NCI-H345 treated with DMSO at 0.1 percent for 48 hours (cell line): ENCODE results near the gene PRICKLE3.

Experiments
- DNase-seq: peaks from one replicate; lab custom pipeline; 2025; ENCODE audit not compliant: unreplicated experiment; lab: John Stamatoyannopoulos, UW

The PRICKLE3 gene, protein sequence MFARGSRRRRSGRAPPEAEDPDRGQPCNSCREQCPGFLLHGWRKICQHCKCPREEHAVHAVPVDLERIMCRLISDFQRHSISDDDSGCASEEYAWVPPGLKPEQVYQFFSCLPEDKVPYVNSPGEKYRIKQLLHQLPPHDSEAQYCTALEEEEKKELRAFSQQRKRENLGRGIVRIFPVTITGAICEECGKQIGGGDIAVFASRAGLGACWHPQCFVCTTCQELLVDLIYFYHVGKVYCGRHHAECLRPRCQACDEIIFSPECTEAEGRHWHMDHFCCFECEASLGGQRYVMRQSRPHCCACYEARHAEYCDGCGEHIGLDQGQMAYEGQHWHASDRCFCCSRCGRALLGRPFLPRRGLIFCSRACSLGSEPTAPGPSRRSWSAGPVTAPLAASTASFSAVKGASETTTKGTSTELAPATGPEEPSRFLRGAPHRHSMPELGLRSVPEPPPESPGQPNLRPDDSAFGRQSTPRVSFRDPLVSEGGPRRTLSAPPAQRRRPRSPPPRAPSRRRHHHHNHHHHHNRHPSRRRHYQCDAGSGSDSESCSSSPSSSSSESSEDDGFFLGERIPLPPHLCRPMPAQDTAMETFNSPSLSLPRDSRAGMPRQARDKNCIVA

DNA sequence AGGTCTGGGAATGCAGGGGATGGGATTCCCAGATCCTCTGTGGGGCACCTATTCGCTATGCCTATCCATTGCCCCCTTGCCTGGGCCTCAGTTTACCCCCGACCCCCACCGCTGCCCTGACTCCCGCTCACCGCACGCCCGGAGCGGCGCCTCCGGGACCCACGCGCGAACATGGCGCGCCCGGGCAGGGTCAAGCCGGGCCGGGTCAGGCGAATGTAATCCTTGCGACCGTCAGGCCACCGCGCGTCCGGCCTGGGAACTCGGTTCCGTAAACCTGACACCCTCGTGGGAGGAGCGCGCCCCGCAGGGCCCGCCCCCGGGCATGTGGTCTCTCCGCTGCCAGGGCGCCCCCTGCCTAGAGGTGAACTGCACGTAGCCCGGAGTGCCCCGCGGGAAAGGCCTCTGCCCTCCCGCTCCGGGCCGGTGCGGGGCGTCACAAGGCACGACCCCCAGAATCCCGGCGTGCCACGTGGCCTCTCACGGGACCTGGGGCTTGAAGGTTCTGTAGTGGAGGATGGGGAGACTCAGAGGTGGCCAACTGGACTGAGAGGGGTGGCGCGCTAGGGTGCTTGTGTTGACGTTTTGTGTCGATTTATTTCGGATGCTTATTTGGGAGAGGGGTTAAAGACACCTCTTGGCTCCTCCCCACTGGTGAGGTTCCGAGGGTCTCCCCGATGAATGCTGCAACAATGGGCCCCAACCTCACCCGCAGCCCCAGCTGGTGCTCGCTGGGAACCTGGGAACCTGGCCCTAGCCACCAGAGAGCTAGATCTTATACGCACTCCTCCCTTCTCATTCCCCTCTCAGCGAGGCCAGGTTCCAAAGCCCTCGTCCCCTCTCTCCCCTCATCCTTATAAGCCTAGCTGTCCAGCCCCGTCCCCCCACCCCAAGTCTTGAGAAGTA is at the start of gene PRICKLE3:
Gene PRICKLE3 (minus strand): TSS at position 249 of the 903 bp plus-strand sequence. CDS start 76 bp downstream, at position 173.
- peak; percentile 13 for DNase-seq

DNA sequence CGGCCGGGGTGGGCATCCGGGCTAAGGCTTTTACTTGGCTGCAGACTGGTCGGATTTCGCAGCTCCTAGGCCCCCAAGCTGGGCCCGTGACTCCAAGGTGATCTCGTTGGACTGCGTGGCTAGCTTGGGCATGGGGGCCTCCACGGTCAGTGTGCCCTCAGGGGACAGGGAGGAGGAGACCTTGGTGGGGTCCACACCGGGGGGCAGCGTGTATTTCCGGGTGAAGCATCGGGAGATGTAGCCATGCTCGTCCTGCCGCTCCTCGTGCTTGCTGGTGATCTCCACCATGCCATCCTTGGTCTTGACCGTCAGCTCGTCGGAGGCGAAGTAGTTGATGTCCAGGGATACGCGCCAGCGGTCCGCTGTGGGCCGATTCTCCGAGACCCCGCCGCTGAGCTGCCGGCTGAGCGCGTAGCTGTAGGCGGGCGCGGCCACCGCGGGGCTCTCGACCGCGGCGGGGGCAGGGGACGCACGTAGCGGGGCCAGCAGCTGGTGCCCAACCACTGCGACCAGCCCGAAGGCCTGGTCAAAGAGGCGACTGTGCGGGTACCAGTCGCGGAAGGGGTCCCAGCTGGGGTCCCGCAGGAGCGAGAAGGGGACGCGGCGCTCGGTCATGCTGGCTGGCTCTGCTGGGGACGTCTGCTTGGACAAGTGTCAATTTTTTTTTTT is 47.8 kb upstream of the PRICKLE3 start:
- DNase-seq, result no peak

DNA sequence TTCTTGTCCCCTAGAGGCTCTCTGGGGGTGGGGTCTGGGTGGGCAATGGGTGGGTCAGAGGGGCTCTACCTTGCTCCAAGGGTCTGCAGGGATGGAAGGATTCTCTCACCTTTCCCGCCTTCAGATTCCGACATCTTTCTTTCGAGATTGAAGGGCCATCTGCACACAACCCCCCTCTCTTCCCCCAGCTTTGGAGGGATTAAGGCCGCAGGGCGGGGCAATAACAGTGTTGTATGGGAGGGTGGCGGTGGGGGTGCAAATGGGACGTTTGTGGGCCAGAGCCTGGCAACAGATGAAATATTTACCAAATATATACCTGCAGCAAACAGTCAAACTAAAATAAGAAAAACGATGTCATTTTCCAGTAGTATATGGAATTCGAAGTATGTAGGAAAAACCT is 47.0 kb upstream of the PRICKLE3 start, which contains the start of gene CACNA1F:
Gene CACNA1F (minus strand): TSS at position 165 of the 400 bp plus-strand sequence. CDS start 31 bp downstream, at position 134.
- DNase-seq, result no peak

DNA sequence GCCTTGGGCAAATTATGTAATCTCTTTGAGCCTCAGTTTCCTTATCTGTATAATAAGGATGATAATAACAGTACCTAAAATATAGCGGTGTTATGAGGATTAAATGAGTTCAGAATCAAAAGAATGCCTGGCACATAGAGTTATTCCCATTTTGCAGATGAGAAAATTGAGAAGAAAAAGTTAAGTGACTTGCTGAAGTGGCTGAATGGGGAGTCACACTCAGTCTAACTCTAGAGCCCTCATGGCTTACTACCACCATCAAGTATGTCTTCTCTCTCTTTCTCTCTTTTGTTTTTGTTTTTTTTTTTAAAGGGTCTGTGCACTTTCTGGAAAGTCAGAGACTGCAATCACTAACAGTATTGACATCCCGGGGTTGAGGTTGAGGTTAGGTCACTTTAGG is 46.4 kb upstream of the PRICKLE3 start:
- no peak for DNase-seq

DNA sequence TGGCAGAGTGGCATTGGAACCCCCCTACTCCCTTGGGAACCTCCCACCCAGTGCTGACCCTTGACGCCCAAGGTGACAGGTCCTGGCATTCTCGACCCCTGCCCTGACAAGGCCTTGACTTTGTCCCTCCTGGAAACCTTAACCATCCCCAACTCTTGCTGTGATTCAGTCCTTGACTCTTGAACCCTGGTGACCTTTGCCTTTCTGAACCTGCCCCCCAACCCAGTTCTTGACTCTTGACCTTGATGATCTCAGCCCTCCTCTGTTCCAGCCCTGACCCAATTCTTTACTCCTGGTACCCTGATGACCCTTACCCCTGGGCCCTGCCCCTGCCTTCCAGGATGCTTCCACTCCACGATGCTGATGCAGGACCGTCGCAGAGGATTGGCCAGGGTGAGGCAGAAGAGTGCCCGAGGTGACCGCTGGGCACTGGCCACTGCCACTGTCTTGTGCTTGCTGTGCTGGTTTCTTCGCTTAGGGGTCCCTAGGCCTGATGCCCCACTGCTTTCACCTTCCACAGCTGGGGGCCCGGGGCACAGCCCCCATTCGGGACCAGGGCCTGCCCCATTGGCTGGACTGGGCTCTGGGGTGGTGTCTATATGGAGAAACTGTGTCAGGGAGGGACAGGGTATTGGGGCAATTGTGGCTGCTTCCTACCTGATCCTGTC is 45.3 kb upstream of the PRICKLE3 start:
- DNase-seq, result no peak

DNA sequence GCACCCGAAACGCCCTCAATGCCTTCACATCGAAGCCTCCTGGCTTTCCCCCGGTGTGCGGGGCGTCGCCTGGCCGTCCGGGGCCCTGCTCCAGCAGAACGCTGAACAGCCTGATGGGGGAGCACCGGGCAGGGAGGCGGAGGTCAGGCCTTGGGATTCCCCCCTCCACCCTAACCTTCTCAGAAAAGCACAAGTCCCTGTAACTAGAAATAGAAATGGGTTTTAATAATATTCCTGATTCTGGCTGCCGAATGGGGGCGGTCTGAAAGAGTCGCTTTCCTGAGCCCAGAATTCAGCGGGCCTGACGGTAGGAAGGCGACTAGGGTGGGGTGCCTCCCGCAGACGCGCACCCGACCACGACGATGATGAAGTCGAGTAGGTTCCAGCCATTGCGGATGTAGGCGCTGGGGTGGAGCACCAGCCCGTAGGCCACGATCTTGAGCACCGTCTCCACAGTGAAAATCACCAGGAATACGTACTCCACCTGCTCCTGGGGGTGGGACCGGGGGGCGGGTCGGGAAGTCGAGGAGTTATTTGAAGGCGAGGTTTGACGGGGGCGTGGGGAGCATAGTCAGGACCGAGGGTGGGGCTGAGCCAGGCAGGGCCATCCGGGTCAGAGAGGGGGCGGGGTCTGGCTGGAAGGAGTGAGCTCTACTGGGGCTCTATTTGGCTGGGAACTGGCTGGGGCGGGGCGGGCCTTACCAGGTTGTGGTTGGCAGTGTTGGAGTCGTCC is 44.5 kb upstream of the PRICKLE3 start:
- peak; percentile 37 for DNase-seq

DNA sequence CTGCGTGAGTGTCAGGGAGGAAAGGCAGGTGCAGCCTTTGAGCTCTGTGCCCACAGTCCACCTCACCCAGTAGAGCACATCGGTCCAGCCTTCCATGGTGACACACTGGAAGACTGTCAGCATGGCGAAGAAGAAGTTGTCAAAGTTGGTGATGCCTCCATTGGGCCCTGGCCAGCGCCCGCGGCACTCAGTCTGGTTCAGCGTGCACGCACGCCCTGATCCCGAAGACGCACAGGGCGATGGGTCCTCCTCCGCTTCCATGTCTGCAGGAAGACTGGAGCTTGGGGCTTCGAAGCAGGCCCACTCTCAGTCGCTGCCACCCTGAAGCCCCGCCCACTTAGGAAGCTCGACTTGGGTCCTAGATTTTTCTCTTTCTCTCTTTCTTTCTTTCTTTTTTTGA is 42.0 kb upstream of the PRICKLE3 start:
- DNase-seq, result no peak

DNA sequence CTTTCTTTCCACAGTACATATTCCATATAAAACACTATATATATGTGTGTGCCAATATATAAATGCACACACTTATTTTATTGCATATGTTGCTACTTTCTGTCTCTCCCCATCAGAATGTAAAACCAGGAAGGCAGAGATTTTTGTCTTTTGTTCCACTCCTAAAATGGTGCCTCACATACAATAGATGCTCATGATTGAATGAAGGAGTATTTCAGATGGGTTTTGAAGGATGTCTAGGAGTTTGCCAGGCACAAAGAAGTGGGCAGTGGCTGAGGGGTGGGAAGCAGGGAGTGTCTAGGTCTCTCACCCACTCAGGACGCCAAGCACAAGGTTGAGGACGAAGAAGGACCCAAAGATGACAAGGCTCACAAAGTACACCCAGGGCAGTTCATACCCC is 41.6 kb upstream of the PRICKLE3 start:
- no peak for DNase-seq

DNA sequence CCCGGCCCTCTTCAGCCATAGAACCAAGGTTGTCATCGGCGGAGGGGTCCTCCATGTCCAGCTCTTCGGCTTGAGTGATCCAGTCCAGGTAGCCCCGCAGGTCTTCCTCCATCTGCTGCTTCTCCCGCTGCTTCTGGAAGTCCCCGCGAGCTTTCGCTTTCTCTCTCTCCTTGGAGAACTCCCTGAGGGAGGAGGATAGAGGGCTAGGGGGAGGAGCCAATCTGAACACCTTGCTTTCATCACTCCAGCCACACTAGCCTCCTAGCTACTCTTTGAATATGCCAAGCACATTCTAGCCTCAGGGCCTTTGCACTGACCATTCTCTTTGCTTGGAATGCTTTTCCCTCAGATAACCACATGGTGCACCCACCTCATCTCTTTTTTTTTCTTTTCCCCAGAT is 40.8 kb upstream of the PRICKLE3 start:
- no peak for DNase-seq

DNA sequence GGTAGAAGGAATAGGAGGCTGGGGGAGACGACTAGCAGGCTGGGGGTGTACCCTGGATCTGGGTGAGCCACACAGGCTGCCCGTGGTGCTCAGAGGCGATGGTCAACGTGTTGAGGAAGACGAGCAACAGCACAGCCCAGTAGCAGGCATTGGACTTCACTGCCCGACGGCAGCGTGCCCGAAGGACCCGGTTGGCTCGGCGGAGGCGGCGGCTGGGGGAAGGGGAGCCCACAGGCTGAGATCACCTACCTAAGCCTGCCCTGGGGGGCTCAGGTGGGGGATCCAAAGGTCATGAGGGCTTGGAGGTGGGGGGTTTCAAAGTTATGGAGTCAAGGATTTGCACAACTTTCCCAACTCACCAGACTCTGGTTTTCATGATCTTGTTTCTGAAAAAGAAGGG is 39.7 kb upstream of the PRICKLE3 start:
- DNase-seq, result no peak

DNA sequence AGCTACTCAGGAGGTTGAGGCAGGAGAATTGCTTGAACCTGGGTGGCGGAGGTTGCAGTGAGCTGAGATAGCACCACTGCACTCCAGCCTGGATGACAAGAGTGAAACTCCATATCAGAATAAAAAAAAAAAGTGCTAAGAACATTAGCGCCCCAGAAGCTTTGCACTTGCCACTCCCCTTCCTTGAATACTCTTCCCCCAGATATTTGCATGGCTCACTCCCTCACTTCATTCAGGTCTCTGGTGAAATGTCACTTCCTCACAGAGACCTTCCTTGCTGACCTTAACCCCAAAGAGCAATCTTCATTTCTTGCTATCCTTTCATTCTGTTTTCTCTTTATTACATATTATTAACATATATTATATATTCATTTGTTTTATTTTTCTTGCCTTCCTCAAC is 35.7 kb upstream of the PRICKLE3 start:
- DNase-seq, result no peak

DNA sequence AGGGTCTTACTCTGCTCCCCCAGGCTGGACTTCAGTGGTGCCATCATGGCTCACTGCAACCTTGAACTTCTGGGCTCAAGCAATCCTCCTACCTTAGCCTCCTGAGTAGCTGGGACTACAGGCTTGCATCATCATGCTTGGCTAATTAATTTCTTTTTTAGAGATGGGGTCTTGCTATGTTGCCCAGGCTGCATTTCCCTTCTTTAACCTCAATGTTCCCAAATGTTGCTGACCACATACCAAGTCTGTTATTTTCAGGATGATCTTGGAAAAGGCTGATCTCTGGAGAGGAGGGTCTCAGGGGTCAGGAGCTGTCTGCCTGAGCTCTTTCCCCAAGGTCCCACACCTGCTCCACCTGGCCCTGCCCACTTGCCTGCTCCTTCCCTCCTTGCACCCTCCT is 33.9 kb upstream of the PRICKLE3 start:
- DNase-seq, result no peak

DNA sequence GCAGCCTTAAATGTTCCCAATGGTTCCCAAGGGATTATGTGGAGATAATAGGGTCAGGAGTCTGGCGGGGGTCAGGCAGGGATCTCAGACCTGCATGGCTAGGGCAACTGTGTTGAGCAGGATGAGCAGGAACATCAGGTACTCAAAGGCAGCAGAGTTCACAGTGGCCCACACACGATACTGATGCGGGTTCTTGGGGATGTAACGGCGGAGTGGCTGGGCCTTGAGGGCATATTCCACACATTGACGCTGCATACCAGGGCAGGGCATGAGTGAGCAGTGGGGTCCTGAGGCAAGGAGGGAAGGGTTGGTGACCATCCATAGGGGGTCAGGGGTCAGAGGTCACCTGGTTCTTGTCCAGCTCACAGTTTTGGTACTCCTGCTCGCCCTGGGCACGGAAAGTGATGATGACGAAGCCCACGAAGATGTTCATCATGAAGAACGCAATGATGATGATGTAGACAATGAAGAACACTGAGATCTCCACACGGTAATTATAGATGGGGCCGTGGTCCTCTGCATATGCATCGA is 28.9 kb upstream of the PRICKLE3 start:
- DNase-seq, result no peak

DNA sequence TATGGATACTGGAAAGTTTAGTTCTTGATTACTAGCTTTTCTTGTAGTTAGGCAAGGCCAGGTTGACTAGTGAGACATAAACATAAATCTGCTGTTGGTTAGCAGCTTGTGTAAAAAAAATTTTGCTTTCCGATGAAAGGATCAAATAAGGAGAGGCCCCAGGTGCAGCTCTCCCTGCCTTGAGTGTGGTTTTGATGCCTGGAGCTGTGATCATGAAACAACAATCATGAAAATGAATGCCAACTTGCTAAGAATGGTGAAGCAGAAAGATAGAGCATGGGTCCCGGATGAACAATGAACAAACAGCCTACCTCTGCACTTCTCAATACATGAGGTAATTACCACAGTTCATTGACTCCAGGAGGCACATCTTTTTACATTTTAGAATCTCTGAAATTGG is 28.2 kb upstream of the PRICKLE3 start:
- DNase-seq, result no peak

DNA sequence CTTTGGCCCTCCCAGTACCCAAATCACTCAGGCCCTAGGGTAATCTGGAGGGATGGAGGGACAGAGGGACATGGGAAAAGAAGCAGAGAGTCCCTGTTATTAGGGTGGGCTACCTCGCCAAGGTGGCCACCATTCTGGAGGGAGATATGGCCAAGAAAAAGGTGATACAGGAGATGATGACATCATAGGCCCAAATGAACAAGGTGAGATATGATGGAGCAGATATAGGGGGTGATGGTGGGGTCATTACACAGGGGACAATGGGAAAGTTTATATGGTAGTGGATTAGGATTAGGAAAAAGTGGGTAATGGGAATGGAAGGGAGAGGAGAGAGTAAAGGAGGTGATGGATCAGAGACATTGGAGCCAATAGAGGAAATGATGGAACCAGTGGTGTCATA is 26.7 kb upstream of the PRICKLE3 start:
- no peak for DNase-seq

DNA sequence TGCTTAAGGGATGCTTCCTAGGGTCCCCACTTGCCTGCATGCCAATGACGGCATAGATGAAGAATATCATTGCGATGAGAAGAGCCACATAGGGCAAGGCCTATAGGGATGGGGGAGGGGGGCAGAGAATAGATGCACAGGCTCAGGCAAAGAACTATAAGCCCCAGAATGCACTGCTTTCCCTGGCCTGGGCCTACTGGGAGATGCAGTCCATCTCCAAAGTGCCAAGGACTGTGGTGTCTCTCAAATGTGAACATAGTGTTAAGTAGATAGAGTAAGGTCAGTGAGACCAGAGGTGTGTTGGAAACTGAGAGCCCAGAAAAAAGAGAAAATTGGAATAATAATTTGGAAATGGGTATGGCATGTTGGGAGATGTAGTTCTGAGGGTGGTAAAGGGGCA is 26.0 kb upstream of the PRICKLE3 start:
- DNase-seq, result no peak

DNA sequence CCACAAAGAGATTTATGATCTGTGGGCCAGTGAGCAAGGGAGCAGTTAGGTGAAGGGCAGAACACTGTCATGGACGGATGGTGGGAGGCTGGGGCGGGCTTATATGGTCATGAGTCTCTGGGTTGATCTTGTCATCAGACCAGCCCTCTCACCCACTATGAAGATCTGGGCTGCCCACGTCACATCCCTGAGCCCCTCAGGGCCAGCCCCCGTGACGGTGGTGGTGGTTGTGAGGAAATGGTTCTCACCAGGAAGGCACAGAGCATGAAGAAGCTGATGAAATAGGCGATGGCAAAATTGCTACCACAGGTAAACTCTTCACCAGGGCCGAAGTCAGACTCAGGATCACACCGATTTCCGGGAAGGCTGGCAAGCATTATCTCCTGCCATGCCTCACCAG is 24.9 kb upstream of the PRICKLE3 start:
- DNase-seq, result no peak

DNA sequence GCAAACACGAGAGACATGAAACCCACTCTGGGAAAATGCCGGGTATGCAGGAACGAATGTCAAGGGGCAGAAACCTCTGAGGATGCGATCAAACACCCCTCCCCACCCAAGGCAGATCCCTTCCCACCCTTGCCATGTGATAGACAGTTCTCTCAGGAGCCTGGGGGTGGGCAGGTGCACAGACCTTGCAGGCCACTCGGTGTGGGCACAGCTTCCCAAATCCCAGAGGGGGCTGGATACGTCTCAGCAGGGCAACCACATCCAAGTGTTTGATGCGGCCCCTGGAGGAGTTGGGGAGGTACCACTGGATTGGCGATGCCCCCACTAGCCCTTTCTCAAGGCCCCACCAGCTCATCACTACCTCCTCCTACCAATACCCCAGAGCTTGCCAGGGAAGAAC is 24.2 kb upstream of the PRICKLE3 start:
- no peak for DNase-seq

DNA sequence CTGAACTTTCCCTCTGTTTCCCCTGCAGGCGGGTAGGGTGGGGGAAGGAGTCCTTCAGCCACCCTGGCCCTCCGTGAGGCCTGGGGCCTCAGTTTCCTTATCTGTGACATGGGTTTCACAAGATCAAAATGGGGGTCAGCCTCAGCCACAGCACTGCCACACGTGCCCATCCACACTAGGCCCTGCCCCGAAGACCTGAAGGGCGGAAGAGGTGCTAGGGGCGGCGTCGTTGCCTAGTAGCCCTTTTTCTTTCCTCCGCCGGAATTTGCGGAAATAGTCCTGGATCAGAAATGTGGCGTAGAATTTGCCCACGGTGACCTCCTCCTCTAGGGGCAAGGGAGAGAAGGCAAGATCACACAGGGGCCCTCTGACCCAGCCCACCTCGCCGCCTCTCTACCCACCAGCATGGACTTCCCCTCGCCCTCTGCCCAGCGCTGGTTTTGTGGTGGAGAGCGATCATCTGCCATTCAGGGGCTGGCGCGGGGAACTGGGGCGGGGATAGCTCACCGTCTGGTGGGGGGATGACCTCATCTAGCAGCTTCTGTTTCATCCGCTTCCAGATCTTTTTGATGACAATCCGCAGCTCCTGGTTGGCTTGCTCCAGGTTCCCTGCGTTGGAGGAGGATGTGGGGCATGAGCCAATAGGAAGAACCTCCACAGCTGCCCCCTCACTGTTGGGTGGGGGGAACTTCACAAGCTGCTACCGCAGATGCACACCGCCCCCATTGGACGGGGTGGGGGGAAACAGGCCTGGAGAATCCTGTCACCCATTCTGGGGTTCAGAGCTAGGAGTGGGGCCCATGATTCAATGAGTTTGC is 23.5 kb upstream of the PRICKLE3 start:
- DNase-seq, result no peak
